Panc1 (cell line): Measurements from ENCODE around the gene SLC51A.

Experiments
- CTCF ChIP-seq: fragments of 450-650 bp; IDR thresholded peaks from 2 replicates; pipeline ENCODE4 v1.5.1; 2017; ENCODE audit warnings: mild to moderate bottlenecking
- POLR2AphosphoS5 ChIP-seq: IDR thresholded peaks from 2 replicates; pipeline ENCODE4 v1.6.1; 2012; ENCODE audit warnings: mild to moderate bottlenecking, low read depth, low read length, moderate library complexity

GRCh38 chr3:196203846-196204245 is 12.5 kb upstream of the SLC51A start:
- TF ChIP-seq POLR2AphosphoS5 (no peak), CTCF (no peak)
